Spleen (tissue), 7 donors: Measurements from ENCODE around the gene GRAPL.
A peak's percentile ranks its signal among the peaks of the same experiment; 100 is the strongest.
"Not testable (repeated sequence)": the region's sequence is repeated elsewhere in the genome, so short reads cannot be mapped to it uniquely, and the experiment has no call there.

ENCODE experiments used
- POLR2A ChIP-seq, 3 donors: fragments of 450-650 bp; IDR thresholded peaks; one replicate each; pipeline ENCODE4 v1.5.1; 2017; ENCODE audit warnings: antibody characterized with exemption in 3 of 3, mild to moderate bottlenecking in 1 of 3
- TF ChIP-seq, protein P1 (sequence below), 11 experiments: fragments of 200-600 bp in 7 of 11; fragments of 450-650 bp in 4 of 11; sonication (generic) in 4 of 11; IDR thresholded peaks in 8 of 11; conservative IDR thresholded peaks in 3 of 11; 1 replicate in 7 of 11; 2 replicates in 4 of 11; pipeline versions ENCODE4 v1.4.0 to v1.8.0; 2016 to 2021; ENCODE audit warnings: antibody characterized with exemption in 11 of 11, inconsistent platforms in 4 of 11, mild to moderate bottlenecking in 1 of 11
- donor health status: DM: no; HTN: no; CAD: no; lungs with moderate emphysema.
- donor health status: DM: no; HTN: no; CAD: no.
- donor health status: DM: no; HTN: no; CAD: no.

- TF ChIP-seq, protein P1, sequence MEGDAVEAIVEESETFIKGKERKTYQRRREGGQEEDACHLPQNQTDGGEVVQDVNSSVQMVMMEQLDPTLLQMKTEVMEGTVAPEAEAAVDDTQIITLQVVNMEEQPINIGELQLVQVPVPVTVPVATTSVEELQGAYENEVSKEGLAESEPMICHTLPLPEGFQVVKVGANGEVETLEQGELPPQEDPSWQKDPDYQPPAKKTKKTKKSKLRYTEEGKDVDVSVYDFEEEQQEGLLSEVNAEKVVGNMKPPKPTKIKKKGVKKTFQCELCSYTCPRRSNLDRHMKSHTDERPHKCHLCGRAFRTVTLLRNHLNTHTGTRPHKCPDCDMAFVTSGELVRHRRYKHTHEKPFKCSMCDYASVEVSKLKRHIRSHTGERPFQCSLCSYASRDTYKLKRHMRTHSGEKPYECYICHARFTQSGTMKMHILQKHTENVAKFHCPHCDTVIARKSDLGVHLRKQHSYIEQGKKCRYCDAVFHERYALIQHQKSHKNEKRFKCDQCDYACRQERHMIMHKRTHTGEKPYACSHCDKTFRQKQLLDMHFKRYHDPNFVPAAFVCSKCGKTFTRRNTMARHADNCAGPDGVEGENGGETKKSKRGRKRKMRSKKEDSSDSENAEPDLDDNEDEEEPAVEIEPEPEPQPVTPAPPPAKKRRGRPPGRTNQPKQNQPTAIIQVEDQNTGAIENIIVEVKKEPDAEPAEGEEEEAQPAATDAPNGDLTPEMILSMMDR (IDR thresholded peaks at IDR 0.05 in 8 of 11, conservative IDR thresholded peaks at IDR 0.05 in 3 of 11) = peak in 3 of 11 experiments; percentile 23 to 54 (median 47)
- not testable (repeated sequence) for TF ChIP-seq POLR2A (IDR thresholded peaks at IDR 0.05)
Measured at GRCh38 chr17:19142419-19142818, 15.0 kb downstream of the GRAPL start.
